ENCODE results near the gene CSF2RB. TPM values are rescaled to one million over a fixed set of nuclear protein-coding genes. Genes with fewer than 3 reads are reported as not detected.

The CSF2RB gene
- total RNA-seq, 1 experiment from 2014 or later, result 0.07 TPM

GRCh38 chr22:36865346-36865745 lies 48.1 kb upstream of the CSF2RB start (continued):
- no peak for TF ChIP-seq ZNF532 (CRISPR knock-in tag; IDR thresholded peaks at IDR 0.05; ENCODE audit: borderline replicate concordance)

- Mint-ChIP-seq H3K36me3 (no peaks in the 10 kb centered on the region), H3K27ac (no peak overlapping the region), H3K4me3 (no peak overlapping the region), H3K27me3 (ENCODE audit: low read depth) (peaks cover 12% of the 10 kb centered on the region; the same call in 1 of the 2 replicates), H3K4me1 (peaks cover 3% of the 10 kb centered on the region), H3K9me3 (peaks cover 4% of the 10 kb centered on the region; the same call in 1 of the 2 replicates)
- ChIA-PET CTCF (interaction anchor here (1.2 to 2.4 kb wide), 4 partner anchors 12 to 110 kb away, joined by 3 to 13 read pairs (median 10); no protein-coding TSS in a partner anchor), POLR2A (no interaction called here)
- ATAC-seq (no peak), DNase-seq (ENCODE audit: low spot score) (no peak)
- no peak for TF ChIP-seq ZNF423 (CRISPR knock-in tag; IDR thresholded peaks at IDR 0.05)
- TF ChIP-seq CDX4 (CRISPR knock-in tag; IDR thresholded peaks at IDR 0.05; ENCODE audit: borderline replicate concordance), result no peak
- TF ChIP-seq ZNF425 (CRISPR knock-in tag; conservative IDR thresholded peaks at IDR 0.05), result no peak
Measured at GRCh38 chr22:36867695-36868094, 45.7 kb upstream of the CSF2RB start.

GRCh38 chr22:36868546-36869181 lies 44.8 kb upstream of the CSF2RB start:
- H3K27ac Mint-ChIP-seq, result no peak overlapping the region
- peaks cover 20% of the 10 kb centered on the region; the same call in 1 of the 2 replicates for H3K27me3 Mint-ChIP-seq (ENCODE audit: low read depth)
- ChIA-PET POLR2A (no interaction called here), CTCF (interaction anchor here (0.6 to 2.4 kb wide), 4 partner anchors 13 to 109 kb away, joined by 3 to 11 read pairs (median 6); no protein-coding TSS in a partner anchor)
- peaks cover 11% of the 10 kb centered on the region for H3K9me3 Mint-ChIP-seq
- peaks cover 3% of the 10 kb centered on the region for H3K4me1 Mint-ChIP-seq
- DNase-seq (ENCODE audit: low spot score) (no peak), ATAC-seq (no peak)
- no peak overlapping the region for H3K4me3 Mint-ChIP-seq
- TF ChIP-seq ZNF121 (CRISPR knock-in tag; IDR thresholded peaks at IDR 0.05), result no peak
- TF ChIP-seq GTF2I (CRISPR knock-in tag; conservative IDR thresholded peaks at IDR 0.05), result 0 out of 2 replicates have a peak, but pooled peaks have one; percentile 30
- TF ChIP-seq JUN (CRISPR knock-in tag; IDR thresholded peaks at IDR 0.05), result no peak
- no peak for TF ChIP-seq E2F5 (CRISPR knock-in tag; IDR thresholded peaks at IDR 0.05)
- H3K36me3 Mint-ChIP-seq, result no peaks in the 10 kb centered on the region

GRCh38 chr22:36870250-36870649 lies 43.2 kb upstream of the CSF2RB start:
- ATAC-seq (no peak), DNase-seq (ENCODE audit: low spot score) (no peak)
- no peak overlapping the region for H3K4me3 Mint-ChIP-seq
- TF ChIP-seq OVOL2 (CRISPR knock-in tag; IDR thresholded peaks at IDR 0.05; ENCODE audit: borderline replicate concordance), result no peak
- TF ChIP-seq ZBTB21 (CRISPR knock-in tag; IDR thresholded peaks at IDR 0.05; ENCODE audit: borderline replicate concordance), result no peak
- TF ChIP-seq FOXJ3 (CRISPR knock-in tag; IDR thresholded peaks at IDR 0.05; ENCODE audit: borderline replicate concordance), result no peak
- no peak for TF ChIP-seq ZNF138 (CRISPR knock-in tag; conservative IDR thresholded peaks at IDR 0.05)
- CTCF ChIA-PET, result interaction anchor here (1.6 to 2.4 kb wide), 5 partner anchors 14 to 107 kb away, joined by 5 to 17 read pairs (median 11); no protein-coding TSS in a partner anchor
- H3K27ac Mint-ChIP-seq, result no peak overlapping the region
- H3K9me3 Mint-ChIP-seq, result peaks cover 11% of the 10 kb centered on the region
- H3K4me1 Mint-ChIP-seq, result peaks cover 3% of the 10 kb centered on the region
- H3K27me3 Mint-ChIP-seq (ENCODE audit: low read depth), result peaks cover 20% of the 10 kb centered on the region; the same call in 1 of the 2 replicates
- no peaks in the 10 kb centered on the region for H3K36me3 Mint-ChIP-seq
- POLR2A ChIA-PET, result no interaction called here
